H1 (cell line): Measurements from ENCODE around the gene CD34. TPM values are rescaled to one million over a fixed set of nuclear protein-coding genes. Genes with fewer than 3 reads are reported as not detected.

Experiments used
- CTCF ChIA-PET: fragments of 300-600 bp; sonication (Branson Sonifier 250); formaldehyde crosslinking; loops from one replicate; lab custom pipeline; 2021; ENCODE audit not compliant: partially characterized antibody; lab: Charles Lee
- POLR2A ChIA-PET: fragments of 300-600 bp; sonication (Branson Sonifier 250); formaldehyde crosslinking; loops from one replicate; lab custom pipeline; 2021; ENCODE audit warnings: inconsistent platforms; ENCODE audit not compliant: partially characterized antibody; lab: Charles Lee
- DNase-seq, 2 experiments: peaks; one replicate each; pipeline versions ENCODE4 v3.0.0 to v3.0.0-alpha.2; 2010 to 2022; ENCODE audit warnings: low spot score in 2 of 2, low read depth in 1 of 2, mixed read lengths in 1 of 2
- FAIRE-seq: peaks from 2 replicates; lab custom pipeline; 2011; peaks lifted over from hg19 to GRCh38; lab: Jason Lieb, UNC
- H2AFZ ChIP-seq: 2 replicates; pipeline ENCODE4 v1.8.1; 2012; ENCODE audit warnings: low read length, inconsistent platforms
- H2AK5ac ChIP-seq: 2 replicates; pipeline ENCODE4 v1.6.1; 2013; ENCODE audit warnings: low read depth, low read length
- H2BK120ac ChIP-seq: replicated peaks from 2 replicates; pipeline ENCODE3; 2013; ENCODE audit warnings: low read depth, low read length, inconsistent platforms
- H2BK12ac ChIP-seq: 2 replicates; pipeline ENCODE4 v1.6.1; 2013; ENCODE audit warnings: low read depth, low read length
- H2BK15ac ChIP-seq: 2 replicates; pipeline ENCODE4 v1.6.1; 2013; ENCODE audit warnings: low read length
- H2BK20ac ChIP-seq: 2 replicates; pipeline ENCODE4 v1.6.1; 2013; ENCODE audit warnings: low read length
- H2BK5ac ChIP-seq: 2 replicates; pipeline ENCODE4 v1.6.1; 2013; ENCODE audit warnings: low read depth, low read length
- H3K14ac ChIP-seq: 2 replicates; pipeline ENCODE4 v1.6.1; 2013; ENCODE audit warnings: inconsistent platforms; ENCODE audit not compliant: insufficient read length
- H3K18ac ChIP-seq: 2 replicates; pipeline ENCODE4 v1.6.1; 2013; ENCODE audit warnings: low read length; ENCODE audit errors: extremely low read depth
- H3K23ac ChIP-seq: 2 replicates; pipeline ENCODE4 v1.6.1; 2013; ENCODE audit warnings: inconsistent platforms; ENCODE audit not compliant: insufficient read length
- H3K23me2 ChIP-seq: 2 replicates; pipeline ENCODE4 v1.6.1; 2013; ENCODE audit warnings: low read depth, low read length
- H3K27ac ChIP-seq: 2 replicates; pipeline ENCODE4 v1.6.1; 2011; ENCODE audit warnings: low read depth, low read length, inconsistent platforms
- H3K27me3 ChIP-seq, 4 experiments: replicated peaks in 1 of 4; 1 replicate in 1 of 4; 2 replicates in 3 of 4; pipeline versions ENCODE4 v1.6.1 to v1.8.1; 2011 to 2013; ENCODE audit warnings: low read length in 3 of 4, mild to moderate bottlenecking in 3 of 4, inconsistent platforms in 2 of 4, mixed read lengths in 2 of 4, moderate library complexity in 1 of 4; ENCODE audit not compliant: control insufficient read depth in 3 of 4, insufficient read depth in 3 of 4; ENCODE audit errors: extremely low read depth in 1 of 4
- H3K36me3 ChIP-seq, 4 experiments: 2 replicates each; pipeline versions ENCODE4 v1.6.1 to v1.8.1; 2011 to 2013; ENCODE audit warnings: mild to moderate bottlenecking in 4 of 4, low read length in 3 of 4, moderate library complexity in 2 of 4, control low read depth in 1 of 4, inconsistent platforms in 1 of 4; ENCODE audit not compliant: insufficient read depth in 4 of 4, control insufficient read depth in 2 of 4
- H3K4ac ChIP-seq: replicated peaks from 2 replicates; pipeline ENCODE3; 2013; ENCODE audit warnings: low read length, low read depth, mixed read lengths, inconsistent platforms; ENCODE audit not compliant: insufficient read length
- H3K4me1 ChIP-seq, 4 experiments: replicated peaks in 1 of 4; 1 replicate in 1 of 4; 2 replicates in 3 of 4; pipeline versions ENCODE4 v1.6.1 to v1.8.1; 2011 to 2013; ENCODE audit warnings: low read length in 3 of 4, inconsistent platforms in 2 of 4, mixed read lengths in 1 of 4; ENCODE audit not compliant: insufficient read depth in 4 of 4, control insufficient read depth in 3 of 4
- H3K4me2 ChIP-seq, 2 experiments: 2 replicates each; pipeline versions ENCODE4 v1.6.1 to v1.8.1; 2011 to 2013; ENCODE audit warnings: low read depth in 2 of 2, low read length in 2 of 2, control low read depth in 1 of 2, inconsistent platforms in 1 of 2, mild to moderate bottlenecking in 1 of 2; ENCODE audit not compliant: insufficient read depth in 1 of 2
- H3K4me3 ChIP-seq, 4 experiments: fragments of 200-600, 300-600 bp in 1 of 4; sonication (generic), shearing (Covaris generic), sonication (Bioruptor Twin) in 1 of 4; 2 replicates each; pipeline versions ENCODE4 v1.5.1 to v1.8.1; 2011 to 2016; ENCODE audit warnings: low read length in 4 of 4, low read depth in 3 of 4, control low read depth in 2 of 4, inconsistent platforms in 2 of 4, mild to moderate bottlenecking in 2 of 4, mixed read lengths in 1 of 4, moderate library complexity in 1 of 4; ENCODE audit not compliant: insufficient read depth in 2 of 4; ENCODE audit errors: extremely low read depth in 1 of 4
- H3K56ac ChIP-seq: replicated peaks from 2 replicates; pipeline ENCODE3; 2013; ENCODE audit warnings: low read depth, mild to moderate bottlenecking, mixed read lengths, low read length, inconsistent platforms; ENCODE audit not compliant: insufficient read length
- H3K79me1 ChIP-seq: 2 replicates; pipeline ENCODE4 v1.6.1; 2013; ENCODE audit warnings: low read depth, low read length, control low read depth
- H3K79me2 ChIP-seq, 2 experiments: 2 replicates each; pipeline versions ENCODE4 v1.6.1 to v1.8.1; 2012 to 2013; ENCODE audit warnings: low read length in 2 of 2, mild to moderate bottlenecking in 2 of 2, inconsistent platforms in 1 of 2; ENCODE audit not compliant: insufficient read depth in 2 of 2, control insufficient read depth in 1 of 2
- H3K9ac ChIP-seq, 4 experiments: replicated peaks in 1 of 4; 1 replicate in 1 of 4; 2 replicates in 3 of 4; pipeline versions ENCODE4 v1.6.1 to v1.8.1; 2011 to 2013; ENCODE audit warnings: low read depth in 3 of 4, low read length in 3 of 4, control low read depth in 2 of 4, mild to moderate bottlenecking in 2 of 4, moderate library complexity in 2 of 4, inconsistent platforms in 1 of 4; ENCODE audit errors: extremely low read depth in 1 of 4
- H3K9me3 ChIP-seq, 2 experiments: 2 replicates each; pipeline versions ENCODE4 v1.6.1 to v1.8.1; 2012 to 2013; ENCODE audit warnings: mild to moderate bottlenecking in 2 of 2, moderate library complexity in 2 of 2, control low read depth in 1 of 2, inconsistent platforms in 1 of 2, low read depth in 1 of 2, low read length in 1 of 2, mixed read lengths in 1 of 2; ENCODE audit not compliant: insufficient read depth in 2 of 2
- H4K20me1 ChIP-seq, 2 experiments: replicated peaks in 1 of 2; 2 replicates each; pipeline versions ENCODE3 to v1.8.1; 2011 to 2013; ENCODE audit warnings: inconsistent platforms in 2 of 2, low read length in 2 of 2, mild to moderate bottlenecking in 1 of 2; ENCODE audit not compliant: insufficient read depth in 2 of 2, control insufficient read depth in 1 of 2
- H4K5ac ChIP-seq: 2 replicates; pipeline ENCODE4 v1.6.1; 2013; ENCODE audit warnings: low read length, low read depth, mixed read lengths, inconsistent platforms; ENCODE audit not compliant: insufficient read length
- H4K8ac ChIP-seq: 2 replicates; pipeline ENCODE4 v1.8.0; 2013; ENCODE audit warnings: mild to moderate bottlenecking, moderate library complexity, low read length, inconsistent platforms; ENCODE audit not compliant: insufficient read depth; ENCODE audit errors: extremely low read depth
- H4K91ac ChIP-seq: replicated peaks from 2 replicates; pipeline ENCODE3; 2013; ENCODE audit warnings: low read length, mixed read lengths, inconsistent platforms; ENCODE audit not compliant: insufficient read length
- ASH2L ChIP-seq: fragments of 200-600, 300-600 bp; sonication (generic); IDR thresholded peaks from one replicate; pipeline ENCODE4 v1.7.1; 2017; ENCODE audit warnings: low read length
- BACH1 ChIP-seq: IDR thresholded peaks from 2 replicates; pipeline ENCODE4 v1.6.1; 2012; ENCODE audit warnings: low read length, improper control_type of control experiment
- CBX8 ChIP-seq: fragments of 300-800, 300-1000 bp; sonication (generic); IDR thresholded peaks from 2 replicates; pipeline ENCODE4 v1.7.1; 2016; ENCODE audit warnings: low read depth, low read length, borderline replicate concordance
- CHD1 ChIP-seq: IDR thresholded peaks from 2 replicates; pipeline ENCODE4 v1.6.1; 2012; ENCODE audit warnings: low read depth, low read length, improper control_type of control experiment
- EZH2 ChIP-seq: fragments of 200-600 bp; sonication (generic); IDR thresholded peaks from 2 replicates; pipeline ENCODE4 v1.7.1; 2012; ENCODE audit warnings: low read depth, mild to moderate bottlenecking, moderate library complexity, low read length, inconsistent platforms; ENCODE audit not compliant: severe bottlenecking
- HDAC2 ChIP-seq, 2 experiments: fragments of 300-600 bp in 1 of 2; sonication (generic) in 1 of 2; IDR thresholded peaks; 2 replicates each; pipeline ENCODE4 v1.6.1; 2011 to 2012; ENCODE audit warnings: low read depth in 2 of 2, low read length in 2 of 2, mild to moderate bottlenecking in 2 of 2, moderate library complexity in 2 of 2, borderline replicate concordance in 1 of 2, inconsistent platforms in 1 of 2
- MAFK ChIP-seq: IDR thresholded peaks from 2 replicates; pipeline ENCODE4 v1.6.1; 2012; ENCODE audit warnings: low read depth, mild to moderate bottlenecking, improper control_type of control experiment, low read length
- RAD21 ChIP-seq, 2 experiments: IDR thresholded peaks in 1 of 2; conservative IDR thresholded peaks in 1 of 2; 2 replicates each; pipeline ENCODE4 v1.6.1; 2011; ENCODE audit warnings: low read depth in 2 of 2, low read length in 2 of 2, improper control_type of control experiment in 1 of 2, inconsistent platforms in 1 of 2, mild to moderate bottlenecking in 1 of 2, moderate library complexity in 1 of 2
- RFX5 ChIP-seq: IDR thresholded peaks from 2 replicates; pipeline ENCODE4 v1.6.1; 2011; ENCODE audit warnings: low read depth, low read length, improper control_type of control experiment, borderline replicate concordance
- RXRA ChIP-seq: IDR thresholded peaks from 2 replicates; pipeline ENCODE4 v1.6.1; 2011; ENCODE audit warnings: low read depth, mild to moderate bottlenecking, low read length, moderate library complexity; ENCODE audit not compliant: insufficient read depth
- SIRT6 ChIP-seq: IDR thresholded peaks from one replicate; pipeline ENCODE4 v1.7.1; 2012; ENCODE audit warnings: low read length, inconsistent platforms
- SRF ChIP-seq: IDR thresholded peaks from 2 replicates; pipeline ENCODE4 v1.6.1; 2011; ENCODE audit warnings: mild to moderate bottlenecking, low read depth, low read length, moderate library complexity
- TBP ChIP-seq: IDR thresholded peaks from 2 replicates; pipeline ENCODE4 v1.6.1; 2011; ENCODE audit warnings: low read depth, low read length, improper control_type of control experiment
- TEAD4 ChIP-seq: IDR thresholded peaks from 2 replicates; pipeline ENCODE4 v1.6.1; 2012; ENCODE audit warnings: low read depth, low read length, inconsistent platforms, mixed read lengths
- WGBS, 2 experiments: shearing (Covaris generic) in 1 of 2; methylation state at CpG; one replicate each; pipeline versions ENCODE4 v1.1.6 to v1.1.7; 2013 to 2015; ENCODE audit warnings: low lambda C conversion rate in 2 of 2, mixed read lengths in 2 of 2, inconsistent platforms in 1 of 2, low coverage in 1 of 2, missing lambda C conversion rate in 1 of 2; ENCODE audit not compliant: insufficient replicate concordance in 2 of 2, insufficient coverage in 1 of 2, insufficient read length in 1 of 2; ENCODE audit errors: extremely low coverage in 1 of 2, missing lambda C conversion rate in 1 of 2; 5-methylcytosine and 5-hydroxymethylcytosine counted together
- polyA plus RNA-seq, 7 experiments: library from polyadenylated mRNA; depleted of rRNA in 3 of 7; stranded (reverse) in 5 of 7; unstranded in 2 of 7; fragments of >200 nt in 5 of 7; fragments of 200-250 nt in 2 of 7; gene quantifications; 1 replicate in 5 of 7; 2 replicates in 1 of 7; 4 replicates in 1 of 7; pipeline versions ENCODE4 v1.2.1 to v1.2.3, GENCODE V29; 2011 to 2013; ENCODE audit warnings: missing spikeins in 2 of 7, mixed read lengths in 2 of 7
- total RNA-seq: library from RNA; stranded (reverse); fragmentation: NEBNext Ultra II Directional; extraction: Animal tissue kit (Norgen Biotek cat#: 25700); gene quantifications from 2 replicates; pipeline ENCODE4 v1.2.1, GENCODE V29; 2021

CD34 gene
- total and polyA plus RNA-seq, 2 of the 8 experiments (the other 6 are each of a cell fraction or from before 2014, with no cell fraction given) = 0.39 to 0.54 TPM

- Histone ChIP-seq H3K9ac (no peak overlapping the region), H4K20me1 (no peaks in the 10 kb centered on the region)
- no peak for FAIRE-seq
- TF ChIP-seq MAFK = no peak
- no peak for TF ChIP-seq SRF
- no peak for TF ChIP-seq RAD21 (IDR thresholded peaks at IDR 0.05 in 1 of 2, conservative IDR thresholded peaks at IDR 0.05 in 1 of 2; ENCODE audit: low read depth in 2 of 2, low read length in 2 of 2)
- TF ChIP-seq CHD1 = no peak
- no peak for TF ChIP-seq ASH2L
- no peak for TF ChIP-seq TBP
- TF ChIP-seq TEAD4 = no peak
- TF ChIP-seq BACH1 = no peak
- TF ChIP-seq RXRA = no peak
- no peak for TF ChIP-seq HDAC2 (IDR thresholded peaks at IDR 0.05; ENCODE audit: borderline replicate concordance in 1 of 2, low read depth in 2 of 2, low read length in 2 of 2)
- no peak for TF ChIP-seq RFX5
- no peak for TF ChIP-seq EZH2
- TF ChIP-seq SIRT6 = no peak
- TF ChIP-seq CBX8 = no peak
Measured at GRCh38 chr1:207901041-207901653, 9.8 kb downstream of the CD34 start.

More at GRCh38 chr1:207901041-207901653, 9.8 kb downstream of the CD34 start:
- ChIA-PET POLR2A (no interaction called here), CTCF (interaction anchor here (0.7 to 7.6 kb wide), 4 partner anchors 15 to 69 kb away, joined by 3 to 106 read pairs (median 6); no protein-coding TSS in a partner anchor)
- no peak overlapping the region for H3K4me2 ChIP-seq
- no peak overlapping the region for H3K56ac ChIP-seq
- no peak overlapping the region for H3K4me3 ChIP-seq
- no peak overlapping the region for H3K27ac ChIP-seq
- H2BK5ac ChIP-seq = no peak overlapping the region
- no peak overlapping the region for H2AK5ac ChIP-seq
- H3K27me3 ChIP-seq = no peaks in the 10 kb centered on the region
- H2BK120ac ChIP-seq = no peak overlapping the region
- no peak overlapping the region for H2BK20ac ChIP-seq
- no peak overlapping the region for H3K4ac ChIP-seq
- H4K8ac ChIP-seq = no peak overlapping the region
- DNase-seq = no peak
- H3K9me3 ChIP-seq = no peaks in the 10 kb centered on the region
- H2BK12ac ChIP-seq = no peak overlapping the region
- no peak overlapping the region for H4K5ac ChIP-seq
- 86% methylated on average over 2 of the region's 2 CpGs; no CpG with 5 or more reads in 1 of the 2 experiments for WGBS, 2 experiments
- H3K14ac ChIP-seq = no peak overlapping the region
- no peaks in the 10 kb centered on the region for H3K79me1 ChIP-seq
- no peak overlapping the region for H3K23ac ChIP-seq
- no peak overlapping the region for H4K91ac ChIP-seq
- no peak overlapping the region for H3K18ac ChIP-seq
- no peaks in the 10 kb centered on the region; the same call in 1 of the 2 replicates for H3K23me2 ChIP-seq
- no peak overlapping the region for H2BK15ac ChIP-seq
- no peaks in the 10 kb centered on the region for H3K4me1 ChIP-seq
- H2AFZ ChIP-seq = no peak overlapping the region
- no peaks in the 10 kb centered on the region for H3K79me2 ChIP-seq
- no peaks in the 10 kb centered on the region for H3K36me3 ChIP-seq
